HEK293 (cell line): Measurements from ENCODE around the gene HOXB8.

Source experiments
- CTCF ChIA-PET: fragments of 350-600 bp; formaldehyde crosslinking; extraction: SDS; loops from one replicate; lab custom pipeline; 2021; ENCODE audit warnings: antibody characterized with exemption; lab: Yijun Ruan, JAX
- POLR2A ChIA-PET: fragments of 300-600 bp; formaldehyde crosslinking; extraction: SDS; loops from one replicate; lab custom pipeline; 2020; ENCODE audit warnings: antibody characterized with exemption, inconsistent platforms; lab: Yijun Ruan, JAX
- H3K27ac ChIP-seq: fragments of 200-500 bp; sonication (Bioruptor generic); 2 replicates; pipeline ENCODE4 v1.5.1; 2014; ENCODE audit warnings: low read depth, low read length, control low read depth, inconsistent platforms; ENCODE audit errors: extremely low read depth
- H3K36me3 ChIP-seq, 2 experiments: fragments of 200-500 bp in 1 of 2; sonication (Bioruptor generic) in 1 of 2; 1 replicate in 1 of 2; 2 replicates in 1 of 2; pipeline ENCODE4 v1.5.1; 2014 to 2017; ENCODE audit warnings: inconsistent platforms in 2 of 2, low read length in 2 of 2; ENCODE audit not compliant: control insufficient read depth in 2 of 2, insufficient read depth in 1 of 2
- H3K4me1 ChIP-seq: fragments of 200-500 bp; sonication (Bioruptor generic); 2 replicates; pipeline ENCODE4 v1.5.1; 2014; ENCODE audit warnings: mild to moderate bottlenecking, low read length, inconsistent platforms; ENCODE audit not compliant: control insufficient read depth, insufficient read depth
- H3K4me3 ChIP-seq: 2 replicates; pipeline ENCODE4 v1.5.1; 2011; ENCODE audit warnings: low read depth, mild to moderate bottlenecking, control low read depth, low read length, moderate library complexity
- H3K9me3 ChIP-seq: fragments of 200-500 bp; sonication (Bioruptor generic); 2 replicates; pipeline ENCODE4 v1.5.1; 2014; ENCODE audit warnings: low read depth, low read length, inconsistent platforms; ENCODE audit not compliant: control insufficient read depth, insufficient read depth
- BCL11A ChIP-seq: fragments of 450-650 bp; formaldehyde crosslinking; IDR thresholded peaks from 2 replicates; pipeline ENCODE4 v1.5.1; 2016; ENCODE audit warnings: low read depth, missing biosample characterization, missing genetic modification characterization
- HOXD13 ChIP-seq: sonication (generic); formaldehyde crosslinking; IDR thresholded peaks from 2 replicates; pipeline ENCODE4 v1.8.0; 2022; ENCODE audit warnings: missing genetic modification reagents, borderline replicate concordance
- KLF10 ChIP-seq: fragments of 450-650 bp; IDR thresholded peaks from 2 replicates; pipeline ENCODE4 v1.5.1; 2018; ENCODE audit warnings: missing biosample characterization, mild to moderate bottlenecking, missing genetic modification characterization
- KLF8 ChIP-seq: fragments of 450-650 bp; formaldehyde crosslinking; IDR thresholded peaks from 2 replicates; pipeline ENCODE4 v1.5.1; 2016; ENCODE audit warnings: missing biosample characterization, missing genetic modification characterization
- TCF7L2 ChIP-seq: IDR thresholded peaks from 2 replicates; pipeline ENCODE4 v1.6.1; 2011; ENCODE audit warnings: low read depth, mild to moderate bottlenecking, inconsistent platforms, low read length, moderate library complexity, borderline replicate concordance
- WT1 ChIP-seq: fragments of 450-650 bp; formaldehyde crosslinking; IDR thresholded peaks from 2 replicates; pipeline ENCODE4 v1.5.1; 2016; ENCODE audit warnings: missing biosample characterization, missing genetic modification characterization
- ZFP69B ChIP-seq: fragments of 450-650 bp; formaldehyde crosslinking; IDR thresholded peaks from 2 replicates; pipeline ENCODE4 v1.5.1; 2016; ENCODE audit warnings: missing biosample characterization, missing genetic modification characterization
- ZNF133 ChIP-seq: fragments of 450-650 bp; formaldehyde crosslinking; IDR thresholded peaks from 2 replicates; pipeline ENCODE4 v1.5.1; 2016; ENCODE audit warnings: missing biosample characterization, missing genetic modification characterization
- ZNF366 ChIP-seq: fragments of 450-650 bp; formaldehyde crosslinking; conservative IDR thresholded peaks from 2 replicates; pipeline ENCODE4 v1.5.1; 2016; ENCODE audit warnings: missing biosample characterization, missing genetic modification characterization
- ZNF510 ChIP-seq: fragments of 450-650 bp; formaldehyde crosslinking; IDR thresholded peaks from 2 replicates; pipeline ENCODE4 v1.5.1; 2018; ENCODE audit warnings: mild to moderate bottlenecking, missing genetic modification characterization, missing biosample characterization; ENCODE audit not compliant: insufficient replicate concordance
- ZNF664 ChIP-seq: fragments of 450-650 bp; formaldehyde crosslinking; IDR thresholded peaks from 2 replicates; pipeline ENCODE4 v1.5.1; 2016; ENCODE audit warnings: missing biosample characterization, missing genetic modification characterization
- ZNF785 ChIP-seq: fragments of 450-650 bp; formaldehyde crosslinking; IDR thresholded peaks from 2 replicates; pipeline ENCODE4 v1.5.1; 2016; ENCODE audit warnings: missing biosample characterization, missing genetic modification characterization
- ZNF791 ChIP-seq: fragments of 450-650 bp; formaldehyde crosslinking; IDR thresholded peaks from 2 replicates; pipeline ENCODE4 v1.5.1; 2016; ENCODE audit warnings: missing biosample characterization, missing genetic modification characterization
- TF ChIP-seq, protein P1 (sequence below): IDR thresholded peaks from 2 replicates; pipeline ENCODE4 v1.6.1; 2011; ENCODE audit warnings: mild to moderate bottlenecking, low read depth, low read length, borderline replicate concordance
- TF ChIP-seq, protein P2 (sequence below): fragments of 450-650 bp; formaldehyde crosslinking; IDR thresholded peaks from 2 replicates; pipeline ENCODE4 v1.5.1; 2016; ENCODE audit warnings: missing biosample characterization, missing genetic modification characterization
- TF ChIP-seq, protein P3 (sequence below): fragments of 450-650 bp; formaldehyde crosslinking; IDR thresholded peaks from 2 replicates; pipeline ENCODE4 v1.5.1; 2016; ENCODE audit warnings: missing biosample characterization, missing genetic modification characterization
- TF ChIP-seq, protein P4 (sequence below): fragments of 450-650 bp; formaldehyde crosslinking; IDR thresholded peaks from 2 replicates; pipeline ENCODE4 v1.5.1; 2016; ENCODE audit warnings: missing biosample characterization, missing genetic modification characterization, borderline replicate concordance
- TF ChIP-seq, protein P5 (sequence below): fragments of 450-650 bp; formaldehyde crosslinking; IDR thresholded peaks from 2 replicates; pipeline ENCODE4 v1.5.1; 2016; ENCODE audit warnings: missing biosample characterization, missing genetic modification characterization
- TF ChIP-seq, protein P6 (sequence below): fragments of 450-650 bp; formaldehyde crosslinking; IDR thresholded peaks from 2 replicates; pipeline ENCODE4 v1.5.1; 2017; ENCODE audit warnings: missing biosample characterization, missing genetic modification characterization

HOXB8 gene

DNA sequence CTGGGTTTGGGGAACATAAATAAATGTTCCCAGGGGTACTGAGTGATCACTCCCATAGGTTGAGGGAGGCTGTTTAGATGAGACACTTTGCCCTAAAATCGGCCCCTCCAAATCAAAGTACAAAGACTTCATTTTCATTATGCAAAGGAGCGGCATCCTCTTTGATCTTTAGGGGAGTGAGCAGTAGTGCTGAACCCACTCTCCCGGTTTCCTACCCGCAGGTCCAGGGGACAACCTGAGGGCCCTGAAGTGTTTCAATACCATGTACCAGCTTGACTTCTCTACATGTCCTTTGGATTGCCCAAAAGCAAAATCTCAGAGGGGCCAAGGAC is 13.9 kb downstream of the HOXB8 start:
- POLR2A ChIA-PET = interaction anchor here (0.9 to 1.9 kb wide), 3 partner anchors 8 to 18 kb away, joined by 3 to 8 read pairs (median 3); no protein-coding TSS in a partner anchor
- Histone ChIP-seq H3K36me3 (peaks cover 0 to 15% of the 10 kb centered on the region in 2 experiments; a peak in 1 of 3 replicates), H3K9me3 (no peaks in the 10 kb centered on the region), H3K4me3 (no peak overlapping the region), H3K27ac (peak overlapping the region; percentile 86), H3K4me1 (peaks cover 41% of the 10 kb centered on the region)
- CTCF ChIA-PET = interaction anchor here (0.5 to 2.2 kb wide), 17 partner anchors 9 to 575 kb away, joined by 3 to 6 read pairs (median 4); no protein-coding TSS in a partner anchor
- TF ChIP-seq TCF7L2 = peak; percentile 92
- TF ChIP-seq, protein P1, sequence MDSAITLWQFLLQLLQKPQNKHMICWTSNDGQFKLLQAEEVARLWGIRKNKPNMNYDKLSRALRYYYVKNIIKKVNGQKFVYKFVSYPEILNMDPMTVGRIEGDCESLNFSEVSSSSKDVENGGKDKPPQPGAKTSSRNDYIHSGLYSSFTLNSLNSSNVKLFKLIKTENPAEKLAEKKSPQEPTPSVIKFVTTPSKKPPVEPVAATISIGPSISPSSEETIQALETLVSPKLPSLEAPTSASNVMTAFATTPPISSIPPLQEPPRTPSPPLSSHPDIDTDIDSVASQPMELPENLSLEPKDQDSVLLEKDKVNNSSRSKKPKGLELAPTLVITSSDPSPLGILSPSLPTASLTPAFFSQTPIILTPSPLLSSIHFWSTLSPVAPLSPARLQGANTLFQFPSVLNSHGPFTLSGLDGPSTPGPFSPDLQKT = no peak

DNA sequence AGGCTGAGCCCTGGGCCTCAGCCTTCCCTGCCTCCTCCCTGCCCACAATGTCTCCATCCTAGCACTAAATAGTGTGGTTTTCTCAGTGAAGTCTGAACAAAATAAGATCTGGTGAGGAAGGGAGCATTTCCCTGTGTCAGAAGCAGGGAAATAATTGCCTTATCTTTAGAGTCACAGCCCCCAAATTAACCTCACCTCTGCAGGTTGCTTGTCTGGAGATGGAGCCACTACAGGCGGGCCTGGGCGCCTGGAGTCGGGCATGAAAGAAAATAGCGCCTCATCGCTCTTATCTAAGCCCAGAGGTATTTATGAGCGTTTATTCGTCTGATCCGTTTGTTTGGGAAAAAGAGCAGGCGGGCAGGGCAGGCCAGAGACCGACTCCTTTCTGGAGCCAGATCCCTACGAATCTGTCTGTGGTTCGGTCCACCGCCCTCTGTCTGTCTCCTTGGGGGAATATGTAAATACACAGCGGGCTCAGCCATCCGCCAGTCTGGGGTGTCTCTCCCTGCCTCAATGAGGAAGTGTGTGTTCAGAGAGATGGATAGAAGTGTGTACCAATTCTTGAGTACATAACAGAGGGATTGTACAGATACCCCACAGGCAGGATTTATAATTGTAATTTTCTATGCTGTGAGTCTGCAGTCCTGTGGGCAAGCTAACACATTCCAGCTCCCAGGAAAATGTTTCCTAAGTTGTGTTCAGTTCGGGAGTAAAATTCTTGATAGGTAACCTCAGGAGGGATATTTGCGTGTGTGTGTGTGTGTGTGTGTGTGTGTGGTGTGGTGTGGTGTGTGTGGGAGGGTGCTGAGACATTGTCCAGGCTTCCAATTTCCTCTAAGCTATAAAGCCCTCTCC is 14.6 kb downstream of the HOXB8 start:
- H3K27ac ChIP-seq = peak overlapping the region; percentile 86
- peak overlapping the region; percentile 14 for H3K4me3 ChIP-seq
- ChIA-PET POLR2A (interaction anchor here (0.6 to 1.9 kb wide), 5 partner anchors 9 to 25 kb away, joined by 3 to 8 read pairs (median 3); partner anchors contain the start of gene HOXB9), CTCF (interaction anchor here (0.6 to 2.2 kb wide), 17 partner anchors 9 to 651 kb away, joined by 3 to 6 read pairs (median 4); no protein-coding TSS in a partner anchor)
- H3K36me3 ChIP-seq = peaks cover 3 to 22% of the 10 kb centered on the region in 2 experiments; a peak in 1 of 3 replicates
- H3K4me1 ChIP-seq = peaks cover 36% of the 10 kb centered on the region
- no peaks in the 10 kb centered on the region for H3K9me3 ChIP-seq
- TF ChIP-seq ZFP69B (tag by site-specific recombination) (peak; percentile 62; the same call in 1 of the 2 replicates), BCL11A (tag by site-specific recombination) (0 out of 2 replicates have a peak, but pooled peaks have one; percentile 37), KLF8 (tag by site-specific recombination) (peak; percentile 72), ZNF133 (tag by site-specific recombination) (no peak), ZNF366 (tag by site-specific recombination) (peak; percentile 75; the same call in 1 of the 2 replicates), ZNF510 (tag by site-specific recombination) (no peak), WT1 (tag by site-specific recombination) (peak; percentile 58; the same call in 1 of the 2 replicates), ZNF664 (tag by site-specific recombination) (no peak; the same call in 1 of the 2 replicates), KLF10 (tag by site-specific recombination) (peak; percentile 28; the same call in 1 of the 2 replicates), HOXD13 (CRISPR knock-in tag) (peak; percentile 81; the same call in 1 of the 2 replicates), ZNF791 (tag by site-specific recombination) (no peak), ZNF785 (tag by site-specific recombination) (no peak)
- TF ChIP-seq, protein P2, sequence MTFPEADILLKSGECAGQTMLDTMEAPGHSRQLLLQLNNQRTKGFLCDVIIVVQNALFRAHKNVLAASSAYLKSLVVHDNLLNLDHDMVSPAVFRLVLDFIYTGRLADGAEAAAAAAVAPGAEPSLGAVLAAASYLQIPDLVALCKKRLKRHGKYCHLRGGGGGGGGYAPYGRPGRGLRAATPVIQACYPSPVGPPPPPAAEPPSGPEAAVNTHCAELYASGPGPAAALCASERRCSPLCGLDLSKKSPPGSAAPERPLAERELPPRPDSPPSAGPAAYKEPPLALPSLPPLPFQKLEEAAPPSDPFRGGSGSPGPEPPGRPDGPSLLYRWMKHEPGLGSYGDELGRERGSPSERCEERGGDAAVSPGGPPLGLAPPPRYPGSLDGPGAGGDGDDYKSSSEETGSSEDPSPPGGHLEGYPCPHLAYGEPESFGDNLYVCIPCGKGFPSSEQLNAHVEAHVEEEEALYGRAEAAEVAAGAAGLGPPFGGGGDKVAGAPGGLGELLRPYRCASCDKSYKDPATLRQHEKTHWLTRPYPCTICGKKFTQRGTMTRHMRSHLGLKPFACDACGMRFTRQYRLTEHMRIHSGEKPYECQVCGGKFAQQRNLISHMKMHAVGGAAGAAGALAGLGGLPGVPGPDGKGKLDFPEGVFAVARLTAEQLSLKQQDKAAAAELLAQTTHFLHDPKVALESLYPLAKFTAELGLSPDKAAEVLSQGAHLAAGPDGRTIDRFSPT = peak; percentile 46; the same call in 1 of the 2 replicates
- TF ChIP-seq, protein P3, sequence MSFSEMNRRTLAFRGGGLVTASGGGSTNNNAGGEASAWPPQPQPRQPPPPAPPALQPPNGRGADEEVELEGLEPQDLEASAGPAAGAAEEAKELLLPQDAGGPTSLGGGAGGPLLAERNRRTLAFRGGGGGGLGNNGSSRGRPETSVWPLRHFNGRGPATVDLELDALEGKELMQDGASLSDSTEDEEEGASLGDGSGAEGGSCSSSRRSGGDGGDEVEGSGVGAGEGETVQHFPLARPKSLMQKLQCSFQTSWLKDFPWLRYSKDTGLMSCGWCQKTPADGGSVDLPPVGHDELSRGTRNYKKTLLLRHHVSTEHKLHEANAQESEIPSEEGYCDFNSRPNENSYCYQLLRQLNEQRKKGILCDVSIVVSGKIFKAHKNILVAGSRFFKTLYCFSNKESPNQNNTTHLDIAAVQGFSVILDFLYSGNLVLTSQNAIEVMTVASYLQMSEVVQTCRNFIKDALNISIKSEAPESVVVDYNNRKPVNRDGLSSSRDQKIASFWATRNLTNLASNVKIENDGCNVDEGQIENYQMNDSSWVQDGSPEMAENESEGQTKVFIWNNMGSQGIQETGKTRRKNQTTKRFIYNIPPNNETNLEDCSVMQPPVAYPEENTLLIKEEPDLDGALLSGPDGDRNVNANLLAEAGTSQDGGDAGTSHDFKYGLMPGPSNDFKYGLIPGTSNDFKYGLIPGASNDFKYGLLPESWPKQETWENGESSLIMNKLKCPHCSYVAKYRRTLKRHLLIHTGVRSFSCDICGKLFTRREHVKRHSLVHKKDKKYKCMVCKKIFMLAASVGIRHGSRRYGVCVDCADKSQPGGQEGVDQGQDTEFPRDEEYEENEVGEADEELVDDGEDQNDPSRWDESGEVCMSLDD (tag by site-specific recombination) = peak; percentile 73; the same call in 1 of the 2 replicates
- TF ChIP-seq, protein P4, sequence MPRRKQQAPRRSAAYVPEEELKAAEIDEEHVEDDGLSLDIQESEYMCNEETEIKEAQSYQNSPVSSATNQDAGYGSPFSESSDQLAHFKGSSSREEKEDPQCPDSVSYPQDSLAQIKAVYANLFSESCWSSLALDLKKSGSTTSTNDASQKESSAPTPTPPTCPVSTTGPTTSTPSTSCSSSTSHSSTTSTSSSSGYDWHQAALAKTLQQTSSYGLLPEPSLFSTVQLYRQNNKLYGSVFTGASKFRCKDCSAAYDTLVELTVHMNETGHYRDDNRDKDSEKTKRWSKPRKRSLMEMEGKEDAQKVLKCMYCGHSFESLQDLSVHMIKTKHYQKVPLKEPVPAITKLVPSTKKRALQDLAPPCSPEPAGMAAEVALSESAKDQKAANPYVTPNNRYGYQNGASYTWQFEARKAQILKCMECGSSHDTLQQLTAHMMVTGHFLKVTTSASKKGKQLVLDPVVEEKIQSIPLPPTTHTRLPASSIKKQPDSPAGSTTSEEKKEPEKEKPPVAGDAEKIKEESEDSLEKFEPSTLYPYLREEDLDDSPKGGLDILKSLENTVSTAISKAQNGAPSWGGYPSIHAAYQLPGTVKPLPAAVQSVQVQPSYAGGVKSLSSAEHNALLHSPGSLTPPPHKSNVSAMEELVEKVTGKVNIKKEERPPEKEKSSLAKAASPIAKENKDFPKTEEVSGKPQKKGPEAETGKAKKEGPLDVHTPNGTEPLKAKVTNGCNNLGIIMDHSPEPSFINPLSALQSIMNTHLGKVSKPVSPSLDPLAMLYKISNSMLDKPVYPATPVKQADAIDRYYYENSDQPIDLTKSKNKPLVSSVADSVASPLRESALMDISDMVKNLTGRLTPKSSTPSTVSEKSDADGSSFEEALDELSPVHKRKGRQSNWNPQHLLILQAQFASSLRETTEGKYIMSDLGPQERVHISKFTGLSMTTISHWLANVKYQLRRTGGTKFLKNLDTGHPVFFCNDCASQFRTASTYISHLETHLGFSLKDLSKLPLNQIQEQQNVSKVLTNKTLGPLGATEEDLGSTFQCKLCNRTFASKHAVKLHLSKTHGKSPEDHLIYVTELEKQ = peak; percentile 64; the same call in 1 of the 2 replicates
- TF ChIP-seq, protein P5, sequence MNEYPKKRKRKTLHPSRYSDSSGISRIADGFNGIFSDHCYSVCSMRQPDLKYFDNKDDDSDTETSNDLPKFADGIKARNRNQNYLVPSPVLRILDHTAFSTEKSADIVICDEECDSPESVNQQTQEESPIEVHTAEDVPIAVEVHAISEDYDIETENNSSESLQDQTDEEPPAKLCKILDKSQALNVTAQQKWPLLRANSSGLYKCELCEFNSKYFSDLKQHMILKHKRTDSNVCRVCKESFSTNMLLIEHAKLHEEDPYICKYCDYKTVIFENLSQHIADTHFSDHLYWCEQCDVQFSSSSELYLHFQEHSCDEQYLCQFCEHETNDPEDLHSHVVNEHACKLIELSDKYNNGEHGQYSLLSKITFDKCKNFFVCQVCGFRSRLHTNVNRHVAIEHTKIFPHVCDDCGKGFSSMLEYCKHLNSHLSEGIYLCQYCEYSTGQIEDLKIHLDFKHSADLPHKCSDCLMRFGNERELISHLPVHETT (tag by site-specific recombination) = no peak; the same call in 1 of the 2 replicates
- TF ChIP-seq, protein P6, sequence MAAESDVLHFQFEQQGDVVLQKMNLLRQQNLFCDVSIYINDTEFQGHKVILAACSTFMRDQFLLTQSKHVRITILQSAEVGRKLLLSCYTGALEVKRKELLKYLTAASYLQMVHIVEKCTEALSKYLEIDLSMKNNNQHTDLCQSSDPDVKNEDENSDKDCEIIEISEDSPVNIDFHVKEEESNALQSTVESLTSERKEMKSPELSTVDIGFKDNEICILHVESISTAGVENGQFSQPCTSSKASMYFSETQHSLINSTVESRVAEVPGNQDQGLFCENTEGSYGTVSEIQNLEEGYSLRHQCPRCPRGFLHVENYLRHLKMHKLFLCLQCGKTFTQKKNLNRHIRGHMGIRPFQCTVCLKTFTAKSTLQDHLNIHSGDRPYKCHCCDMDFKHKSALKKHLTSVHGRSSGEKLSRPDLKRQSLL (tag by site-specific recombination) = peak; percentile 97
